Hippocampal formation (tissue), 2 donors: ENCODE results near the gene FBXO30.
A peak's percentile ranks its signal among the peaks of the same experiment; 100 is the strongest.

Source experiments
- DNase-seq, 2 donors: peaks; one replicate each; lab custom pipeline; 2025; lab: John Stamatoyannopoulos, UW

Gene FBXO30

GRCh38 chr6:145814501-145815308 lies at the start of gene FBXO30:
Gene FBXO30, minus strand, starts transcription at chr6:145814795. Its CDS starts 8,390 bp downstream, at chr6:145806405.
- DNase-seq = peak; percentile 84 to 90

GRCh38 chr6:145863988-145864616 lies 49.5 kb upstream of the FBXO30 start:
- DNase-seq = no peak

- no peak for DNase-seq
These were observed 48.8 kb upstream of the FBXO30 start for GRCh38 chr6:145863366-145863765.

- DNase-seq = no peak
These were observed 46.0 kb upstream of the FBXO30 start for GRCh38 chr6:145860562-145860961.

GRCh38 chr6:145850671-145851070 lies 36.1 kb upstream of the FBXO30 start:
- no peak for DNase-seq

- DNase-seq = no peak
These were observed 33.9 kb upstream of the FBXO30 start for GRCh38 chr6:145848541-145848940.

- DNase-seq = no peak
These were observed 31.0 kb upstream of the FBXO30 start for GRCh38 chr6:145845557-145845956.

GRCh38 chr6:145844933-145845540 lies 30.4 kb upstream of the FBXO30 start:
- DNase-seq = no peak

- peak in 1 of 2 donors; percentile 15 for DNase-seq
These were observed 28.3 kb upstream of the FBXO30 start for GRCh38 chr6:145842693-145843546.

- no peak for DNase-seq
These were observed 27.1 kb upstream of the FBXO30 start for GRCh38 chr6:145841668-145842067.

GRCh38 chr6:145839653-145840052 lies 25.1 kb upstream of the FBXO30 start:
- no peak for DNase-seq

GRCh38 chr6:145838305-145838704 lies 23.7 kb upstream of the FBXO30 start:
- DNase-seq = no peak

- no peak for DNase-seq
These were observed 22.2 kb upstream of the FBXO30 start for GRCh38 chr6:145836772-145837171.

- no peak for DNase-seq
These were observed 21.6 kb upstream of the FBXO30 start for GRCh38 chr6:145836170-145836569.

GRCh38 chr6:145830612-145831011 lies 16.0 kb upstream of the FBXO30 start:
- DNase-seq = no peak

- no peak for DNase-seq
These were observed 15.4 kb upstream of the FBXO30 start for GRCh38 chr6:145829950-145830349.

GRCh38 chr6:145829102-145829501 lies 14.5 kb upstream of the FBXO30 start:
- no peak for DNase-seq

GRCh38 chr6:145824344-145824743 lies 9.7 kb upstream of the FBXO30 start:
- no peak for DNase-seq

- no peak for DNase-seq
These were observed 8.8 kb upstream of the FBXO30 start for GRCh38 chr6:145823328-145823944.

GRCh38 chr6:145822456-145822855 lies 7.9 kb upstream of the FBXO30 start:
- DNase-seq = no peak

GRCh38 chr6:145819994-145820393 lies 5.4 kb upstream of the FBXO30 start:
- DNase-seq = no peak

GRCh38 chr6:145818796-145819195 lies 4.2 kb upstream of the FBXO30 start:
- DNase-seq = no peak
